Islet precursor cell (in vitro differentiated cells): Measurements from ENCODE around the gene PPM1N.
"Not testable (repeated sequence)": the region's sequence is repeated elsewhere in the genome, so short reads cannot be mapped to it uniquely, and the experiment has no call there.

ENCODE experiments used
- DNase-seq: peaks from one replicate; pipeline ENCODE4 v3.0.0-alpha.2; 2018

Gene PPM1N

GRCh38 chr19:45509692-45510015, 11.4 kb downstream of the PPM1N start:
- no peak for DNase-seq

- DNase-seq, result not testable (repeated sequence)
These were observed 12.1 kb downstream of the PPM1N start for GRCh38 chr19:45510352-45510751.

GRCh38 chr19:45511074-45511473, 12.8 kb downstream of the PPM1N start:
- DNase-seq, result no peak

GRCh38 chr19:45512881-45513483, 14.7 kb downstream of the PPM1N start:
- no peak for DNase-seq

GRCh38 chr19:45514376-45515051, 16.3 kb downstream of the PPM1N start:
- DNase-seq, result no peak

GRCh38 chr19:45515081-45515624, 16.9 kb downstream of the PPM1N start:
- DNase-seq, result no peak

GRCh38 chr19:45515807-45516401, 17.7 kb downstream of the PPM1N start:
- DNase-seq, result no peak

GRCh38 chr19:45517238-45517637, 19.0 kb downstream of the PPM1N start:
- DNase-seq, result no peak

GRCh38 chr19:45517641-45518468, 19.6 kb downstream of the PPM1N start:
- DNase-seq, result no peak

- no peak for DNase-seq
These were observed 20.2 kb downstream of the PPM1N start for GRCh38 chr19:45518469-45518826.

GRCh38 chr19:45522010-45522941, 24.0 kb downstream of the PPM1N start:
- DNase-seq, result no peak

- peak; percentile 87 for DNase-seq
These were observed 25.5 kb downstream of the PPM1N start for GRCh38 chr19:45523642-45524256.

- DNase-seq, result no peak
These were observed 26.4 kb downstream of the PPM1N start for GRCh38 chr19:45524575-45525129.

- peak; percentile 86 for DNase-seq
These were observed 27.9 kb downstream of the PPM1N start for GRCh38 chr19:45526143-45526542.

GRCh38 chr19:45526971-45527370, 28.7 kb downstream of the PPM1N start:
- no peak for DNase-seq

- DNase-seq, result peak; percentile 64
These were observed 29.5 kb downstream of the PPM1N start for GRCh38 chr19:45527731-45528130.

GRCh38 chr19:45528149-45528743, 30.0 kb downstream of the PPM1N start:
- DNase-seq, result peak; percentile 93

GRCh38 chr19:45528744-45529419, 30.6 kb downstream of the PPM1N start:
- DNase-seq, result peak; percentile 91

- no peak for DNase-seq
These were observed 31.2 kb downstream of the PPM1N start for GRCh38 chr19:45529420-45529785.

GRCh38 chr19:45531349-45531748, 33.1 kb downstream of the PPM1N start:
- no peak for DNase-seq

GRCh38 chr19:45539459-45539858, 41.2 kb downstream of the PPM1N start:
- no peak for DNase-seq
